ENCODE results near the gene MSI1.
A peak's percentile ranks its signal among the peaks of the same experiment; 100 is the strongest.

The MSI1 gene

GRCh38 chr12:120377611-120378010 lies 8.6 kb upstream of the MSI1 start:
- DNase-seq (ENCODE audit: low read depth in 2 of 2), result no peak

- no peak for DNase-seq (ENCODE audit: low read depth in 2 of 2)
Measured at GRCh38 chr12:120376934-120377572, 8.1 kb upstream of the MSI1 start.

- DNase-seq (ENCODE audit: low read depth in 2 of 2), result no peak
Measured at GRCh38 chr12:120376416-120376815, 7.5 kb upstream of the MSI1 start.

GRCh38 chr12:120376009-120376408 lies 7.0 kb upstream of the MSI1 start:
- DNase-seq (ENCODE audit: low read depth in 2 of 2), result no peak

- no peak for DNase-seq (ENCODE audit: low read depth in 2 of 2)
Measured at GRCh38 chr12:120373683-120374082, 4.7 kb upstream of the MSI1 start.

GRCh38 chr12:120370343-120371243 lies 1.6 kb upstream of the MSI1 start:
- DNase-seq (ENCODE audit: low read depth in 2 of 2), result no peak

GRCh38 chr12:120369603-120370342 lies 809 bp upstream of the MSI1 start:
- DNase-seq (ENCODE audit: low read depth in 2 of 2), result no peak

GRCh38 chr12:120367924-120368788 lies 808 bp downstream of the MSI1 start:
- no peak for DNase-seq (ENCODE audit: low read depth in 2 of 2)

- DNase-seq (ENCODE audit: low read depth in 2 of 2), result no peak
Measured at GRCh38 chr12:120367233-120367923, 1.6 kb downstream of the MSI1 start.

GRCh38 chr12:120366845-120367232 lies 2.1 kb downstream of the MSI1 start:
- DNase-seq (ENCODE audit: low read depth in 2 of 2), result no peak

GRCh38 chr12:120366341-120366705 lies 2.6 kb downstream of the MSI1 start:
- no peak for DNase-seq (ENCODE audit: low read depth in 2 of 2)

GRCh38 chr12:120365675-120366340 lies 3.2 kb downstream of the MSI1 start:
- DNase-seq (ENCODE audit: low read depth in 2 of 2), result no peak

GRCh38 chr12:120364487-120364886 lies 4.5 kb downstream of the MSI1 start:
- DNase-seq (ENCODE audit: low read depth in 2 of 2), result no peak

GRCh38 chr12:120363274-120363855 lies 5.6 kb downstream of the MSI1 start:
- no peak for DNase-seq (ENCODE audit: low read depth in 2 of 2)

GRCh38 chr12:120362516-120363273 lies 6.3 kb downstream of the MSI1 start:
- DNase-seq (ENCODE audit: low read depth in 2 of 2), result no peak

GRCh38 chr12:120361506-120362208 lies 7.3 kb downstream of the MSI1 start:
- peak; percentile 60 to 62 for DNase-seq (ENCODE audit: low read depth in 2 of 2)

- no peak for DNase-seq (ENCODE audit: low read depth in 2 of 2)
Measured at GRCh38 chr12:120359128-120359527, 9.8 kb downstream of the MSI1 start.

- DNase-seq (ENCODE audit: low read depth in 2 of 2), result no peak
Measured at GRCh38 chr12:120358412-120359100, 10.4 kb downstream of the MSI1 start.
